Measurements from ENCODE around the gene ZCCHC24.

Gene ZCCHC24

DNA sequence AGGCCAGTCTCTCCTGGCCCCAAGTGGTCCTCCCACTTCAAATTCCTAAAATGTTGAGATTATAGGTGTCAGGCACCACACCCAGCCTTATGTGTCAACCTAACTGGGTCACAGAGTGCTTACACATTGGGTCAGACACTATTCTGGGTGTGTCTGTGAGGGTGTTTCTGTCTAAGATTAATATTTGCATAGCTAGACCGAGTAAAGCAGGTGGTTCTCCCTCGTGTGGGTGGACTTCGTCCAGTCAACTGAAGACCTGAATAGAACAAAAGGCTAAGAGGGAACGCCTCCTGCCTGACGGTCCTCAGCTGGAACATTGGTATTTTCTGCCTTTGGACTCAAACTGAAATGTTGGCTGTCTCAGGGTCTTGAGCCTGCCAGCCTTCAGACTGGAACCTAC, 86.6 kb downstream of the ZCCHC24 start:
- Histone ChIP-seq H3K4me3 (ENCODE audit: low read depth, low read length, poor library complexity, severe bottlenecking) (no peak overlapping the region), H3K27me3 (ENCODE audit: insufficient read depth, low read length) (no peaks in the 10 kb centered on the region), H2AFZ (ENCODE audit: low read length) (no peak overlapping the region), H3K79me2 (ENCODE audit: insufficient read depth, low read length) (no peaks in the 10 kb centered on the region), H3K9me2 (ENCODE audit: low read depth, low read length) (no peaks in the 10 kb centered on the region), H3F3A (ENCODE audit: insufficient read depth, low read length) (no peaks in the 10 kb centered on the region), H3K9me3 (ENCODE audit: low read length) (no peaks in the 10 kb centered on the region), H3K36me3 (ENCODE audit: insufficient read depth, low read length) (peaks cover 37% of the 10 kb centered on the region), H3K27ac (ENCODE audit: low read depth, low read length, poor library complexity, severe bottlenecking) (no peak overlapping the region), H3K9ac (ENCODE audit: low read length) (no peak overlapping the region), H4K20me1 (ENCODE audit: insufficient read depth, low read length) (no peaks in the 10 kb centered on the region), H3K4me2 (ENCODE audit: low read length) (no peak overlapping the region), H3K4me1 (ENCODE audit: insufficient read depth, low read length, severe bottlenecking) (no peaks in the 10 kb centered on the region)
- TF ChIP-seq EZH2 (IDR thresholded peaks at IDR 0.05; ENCODE audit: borderline replicate concordance, low read length) = no peak
- TF ChIP-seq, protein P1, sequence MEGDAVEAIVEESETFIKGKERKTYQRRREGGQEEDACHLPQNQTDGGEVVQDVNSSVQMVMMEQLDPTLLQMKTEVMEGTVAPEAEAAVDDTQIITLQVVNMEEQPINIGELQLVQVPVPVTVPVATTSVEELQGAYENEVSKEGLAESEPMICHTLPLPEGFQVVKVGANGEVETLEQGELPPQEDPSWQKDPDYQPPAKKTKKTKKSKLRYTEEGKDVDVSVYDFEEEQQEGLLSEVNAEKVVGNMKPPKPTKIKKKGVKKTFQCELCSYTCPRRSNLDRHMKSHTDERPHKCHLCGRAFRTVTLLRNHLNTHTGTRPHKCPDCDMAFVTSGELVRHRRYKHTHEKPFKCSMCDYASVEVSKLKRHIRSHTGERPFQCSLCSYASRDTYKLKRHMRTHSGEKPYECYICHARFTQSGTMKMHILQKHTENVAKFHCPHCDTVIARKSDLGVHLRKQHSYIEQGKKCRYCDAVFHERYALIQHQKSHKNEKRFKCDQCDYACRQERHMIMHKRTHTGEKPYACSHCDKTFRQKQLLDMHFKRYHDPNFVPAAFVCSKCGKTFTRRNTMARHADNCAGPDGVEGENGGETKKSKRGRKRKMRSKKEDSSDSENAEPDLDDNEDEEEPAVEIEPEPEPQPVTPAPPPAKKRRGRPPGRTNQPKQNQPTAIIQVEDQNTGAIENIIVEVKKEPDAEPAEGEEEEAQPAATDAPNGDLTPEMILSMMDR (IDR thresholded peaks at IDR 0.05; ENCODE audit: low read length) = no peak

DNA sequence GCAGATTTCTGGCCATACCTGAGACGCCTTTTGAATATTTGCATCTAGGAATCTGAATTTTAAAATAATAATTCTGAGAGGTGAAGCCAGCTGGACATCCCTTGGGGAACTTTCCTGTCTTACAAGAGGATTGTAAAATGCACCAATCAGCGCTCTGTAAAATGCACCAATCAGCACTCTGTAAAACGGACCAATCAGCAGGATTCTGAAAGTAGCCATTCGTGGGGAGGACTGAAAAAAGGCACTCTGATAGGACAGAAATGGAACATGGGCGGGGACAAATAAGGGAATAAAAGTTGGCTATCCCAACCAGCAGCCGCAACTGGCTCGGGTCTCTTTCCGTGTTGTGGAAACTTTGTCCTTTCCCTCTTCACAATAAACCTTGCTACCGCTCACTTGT, 88.2 kb downstream of the ZCCHC24 start:
- no peak overlapping the region for H3K4me3 ChIP-seq (ENCODE audit: low read depth, low read length, poor library complexity, severe bottlenecking)
- no peaks in the 10 kb centered on the region for H3K4me1 ChIP-seq (ENCODE audit: insufficient read depth, low read length, severe bottlenecking)
- no peaks in the 10 kb centered on the region for H3K9me2 ChIP-seq (ENCODE audit: low read depth, low read length)
- H4K20me1 ChIP-seq (ENCODE audit: insufficient read depth, low read length) = no peaks in the 10 kb centered on the region
- no peak overlapping the region for H3K27ac ChIP-seq (ENCODE audit: low read depth, low read length, poor library complexity, severe bottlenecking)
- no peak overlapping the region for H3K4me2 ChIP-seq (ENCODE audit: low read length)
- H3K27me3 ChIP-seq (ENCODE audit: insufficient read depth, low read length) = no peaks in the 10 kb centered on the region
- H3F3A ChIP-seq (ENCODE audit: insufficient read depth, low read length) = no peaks in the 10 kb centered on the region
- TF ChIP-seq EZH2 (IDR thresholded peaks at IDR 0.05; ENCODE audit: borderline replicate concordance, low read length) = no peak
- TF ChIP-seq, protein P1 (IDR thresholded peaks at IDR 0.05; ENCODE audit: low read length) = no peak
- H3K36me3 ChIP-seq (ENCODE audit: insufficient read depth, low read length) = peaks cover 53% of the 10 kb centered on the region
- no peak overlapping the region for H3K9ac ChIP-seq (ENCODE audit: low read length)
- no peak overlapping the region for H2AFZ ChIP-seq (ENCODE audit: low read length)
- H3K9me3 ChIP-seq (ENCODE audit: low read length) = no peaks in the 10 kb centered on the region
- no peaks in the 10 kb centered on the region for H3K79me2 ChIP-seq (ENCODE audit: insufficient read depth, low read length)

DNA sequence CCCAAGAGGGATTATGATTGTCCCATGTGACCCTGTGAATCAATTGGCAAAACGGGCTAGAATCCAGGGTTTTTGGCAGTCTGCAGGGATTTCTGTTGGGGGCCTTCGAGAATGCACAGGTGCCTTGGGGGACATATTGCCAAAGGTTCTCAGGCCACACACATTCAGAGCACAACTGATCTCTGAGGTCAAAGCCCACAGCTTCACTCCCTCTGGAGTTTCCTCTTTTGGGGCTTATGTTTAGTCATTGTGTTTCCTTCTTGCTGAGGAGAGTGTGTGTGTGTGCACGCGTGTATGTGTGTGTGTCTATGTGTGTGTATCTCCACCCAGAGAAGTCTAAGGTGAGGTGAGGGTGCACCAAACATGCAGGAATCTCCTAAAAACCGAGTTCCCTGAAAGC, 89.3 kb downstream of the ZCCHC24 start:
- Histone ChIP-seq H4K20me1 (ENCODE audit: insufficient read depth, low read length) (no peaks in the 10 kb centered on the region), H3K4me2 (ENCODE audit: low read length) (no peak overlapping the region), H3K4me1 (ENCODE audit: insufficient read depth, low read length, severe bottlenecking) (no peaks in the 10 kb centered on the region), H3F3A (ENCODE audit: insufficient read depth, low read length) (no peaks in the 10 kb centered on the region), H3K27me3 (ENCODE audit: insufficient read depth, low read length) (no peaks in the 10 kb centered on the region), H3K9ac (ENCODE audit: low read length) (no peak overlapping the region), H3K9me3 (ENCODE audit: low read length) (no peaks in the 10 kb centered on the region), H3K27ac (ENCODE audit: low read depth, low read length, poor library complexity, severe bottlenecking) (no peak overlapping the region), H3K36me3 (ENCODE audit: insufficient read depth, low read length) (peaks cover 63% of the 10 kb centered on the region), H3K9me2 (ENCODE audit: low read depth, low read length) (no peaks in the 10 kb centered on the region), H3K79me2 (ENCODE audit: insufficient read depth, low read length) (no peaks in the 10 kb centered on the region), H3K4me3 (ENCODE audit: low read depth, low read length, poor library complexity, severe bottlenecking) (no peak overlapping the region), H2AFZ (ENCODE audit: low read length) (no peak overlapping the region)
- TF ChIP-seq, protein P1 (IDR thresholded peaks at IDR 0.05; ENCODE audit: low read length) = no peak
- TF ChIP-seq EZH2 (IDR thresholded peaks at IDR 0.05; ENCODE audit: borderline replicate concordance, low read length) = no peak
